RWPE1 (cell line): ENCODE data around the gene RGL2.
A peak's percentile ranks its signal among the peaks of the same experiment; 100 is the strongest.

Source experiments
- CTCF ChIA-PET: fragments of 350-600 bp; sonication (Branson Sonifier 250); formaldehyde crosslinking; extraction: SDS; loops from one replicate; lab custom pipeline; 2021; lab: Yijun Ruan, JAX
- POLR2A ChIA-PET: fragments of 400-600 bp; formaldehyde crosslinking; extraction: SDS; loops from one replicate; lab custom pipeline; 2020; ENCODE audit warnings: antibody characterized with exemption; ENCODE audit not compliant: low non-redundant PET; lab: Yijun Ruan, JAX
- DNase-seq: peaks from one replicate; pipeline ENCODE4 v3.0.0; 2012; ENCODE audit warnings: low spot score
- H3K27ac ChIP-seq: fragments of 450-650 bp; 2 replicates; pipeline ENCODE4 v1.5.1; 2017
- TF ChIP-seq, protein P1 (sequence below): fragments of 450-650 bp; conservative IDR thresholded peaks from 2 replicates; pipeline ENCODE4 v1.5.1; 2017; ENCODE audit warnings: low read depth, mild to moderate bottlenecking

The RGL2 gene

DNA sequence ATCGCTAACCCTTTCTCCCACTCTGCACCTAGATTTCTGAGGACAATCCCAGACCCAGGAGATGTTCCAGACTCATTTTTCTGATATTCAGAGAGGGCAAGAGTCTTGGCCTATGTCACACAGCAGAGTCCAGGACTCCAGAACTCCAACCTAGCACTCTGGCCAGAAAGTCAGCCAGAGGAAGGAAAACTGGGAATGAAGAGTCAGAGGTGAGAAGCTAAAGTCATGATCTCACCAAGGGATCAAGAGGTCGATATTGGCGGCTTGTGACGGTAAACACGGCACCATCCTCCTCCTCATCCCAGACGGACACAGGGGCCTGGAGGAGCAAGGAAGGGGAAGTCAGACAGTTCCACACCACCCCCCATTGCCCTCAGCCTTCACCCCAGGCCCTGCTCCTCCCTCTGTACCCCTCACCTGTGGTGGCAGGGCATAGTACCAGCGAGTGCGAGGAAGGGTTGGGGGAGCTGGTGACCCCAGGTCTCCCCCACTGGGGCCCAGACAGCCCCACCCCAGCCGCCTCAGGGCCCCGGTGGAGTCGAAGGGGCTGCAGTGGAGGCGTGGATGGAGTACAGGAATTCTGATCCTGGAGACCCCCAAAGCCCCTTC is 1.8 kb downstream of the RGL2 start:
- H3K27ac ChIP-seq, result peak overlapping the region; percentile 98
- TF ChIP-seq, protein P1, sequence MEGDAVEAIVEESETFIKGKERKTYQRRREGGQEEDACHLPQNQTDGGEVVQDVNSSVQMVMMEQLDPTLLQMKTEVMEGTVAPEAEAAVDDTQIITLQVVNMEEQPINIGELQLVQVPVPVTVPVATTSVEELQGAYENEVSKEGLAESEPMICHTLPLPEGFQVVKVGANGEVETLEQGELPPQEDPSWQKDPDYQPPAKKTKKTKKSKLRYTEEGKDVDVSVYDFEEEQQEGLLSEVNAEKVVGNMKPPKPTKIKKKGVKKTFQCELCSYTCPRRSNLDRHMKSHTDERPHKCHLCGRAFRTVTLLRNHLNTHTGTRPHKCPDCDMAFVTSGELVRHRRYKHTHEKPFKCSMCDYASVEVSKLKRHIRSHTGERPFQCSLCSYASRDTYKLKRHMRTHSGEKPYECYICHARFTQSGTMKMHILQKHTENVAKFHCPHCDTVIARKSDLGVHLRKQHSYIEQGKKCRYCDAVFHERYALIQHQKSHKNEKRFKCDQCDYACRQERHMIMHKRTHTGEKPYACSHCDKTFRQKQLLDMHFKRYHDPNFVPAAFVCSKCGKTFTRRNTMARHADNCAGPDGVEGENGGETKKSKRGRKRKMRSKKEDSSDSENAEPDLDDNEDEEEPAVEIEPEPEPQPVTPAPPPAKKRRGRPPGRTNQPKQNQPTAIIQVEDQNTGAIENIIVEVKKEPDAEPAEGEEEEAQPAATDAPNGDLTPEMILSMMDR, result no peak
- no peak for DNase-seq
- ChIA-PET POLR2A (interaction anchor here (1.1 to 3.6 kb wide), 2 partner anchors 8 to 20 kb away, joined by 4 to 14 read pairs; partner anchors contain the start of genes B3GALT4 and WDR46), CTCF (no interaction called here)

DNA sequence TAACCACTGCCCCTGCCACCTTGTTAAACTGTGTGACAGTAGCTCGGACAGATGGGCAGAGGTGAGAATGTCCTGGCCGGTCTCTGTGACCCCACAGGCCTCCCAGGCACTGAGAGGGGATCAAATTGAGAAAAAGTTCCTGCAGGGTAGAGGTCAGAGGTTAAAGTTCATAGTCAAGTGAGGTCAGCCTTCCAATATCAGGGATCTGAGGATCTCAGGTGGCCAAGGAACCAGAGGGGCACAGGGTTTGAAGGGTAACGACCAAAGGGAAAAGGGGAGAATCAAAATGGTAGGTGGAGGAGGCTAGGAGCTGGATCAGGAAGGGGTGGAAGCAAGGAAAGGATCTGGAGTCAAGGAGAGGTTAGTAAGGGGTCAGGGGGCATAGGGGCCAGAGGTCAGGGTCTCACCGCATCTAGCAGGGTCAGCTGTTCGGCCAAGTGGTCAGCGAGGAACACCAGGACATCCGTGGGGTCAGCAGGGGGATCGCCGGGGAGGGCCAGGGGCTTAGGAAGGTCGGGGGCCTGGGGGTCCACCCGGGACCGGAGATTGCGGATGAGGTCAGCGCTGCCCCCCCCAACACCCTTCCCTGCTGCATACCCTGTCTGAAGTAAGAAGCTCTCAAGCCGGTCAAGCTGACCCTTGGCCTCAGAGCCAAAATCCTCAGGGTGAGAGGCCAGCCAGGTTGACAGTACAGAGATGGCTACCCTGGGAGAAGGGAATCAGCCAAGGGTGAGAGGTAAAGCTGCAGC is 2.9 kb downstream of the RGL2 start:
- ChIA-PET POLR2A (no interaction called here), CTCF (no interaction called here)
- DNase-seq, result no peak
- H3K27ac ChIP-seq, result peak overlapping the region; percentile 98
- TF ChIP-seq, protein P1, result no peak

DNA sequence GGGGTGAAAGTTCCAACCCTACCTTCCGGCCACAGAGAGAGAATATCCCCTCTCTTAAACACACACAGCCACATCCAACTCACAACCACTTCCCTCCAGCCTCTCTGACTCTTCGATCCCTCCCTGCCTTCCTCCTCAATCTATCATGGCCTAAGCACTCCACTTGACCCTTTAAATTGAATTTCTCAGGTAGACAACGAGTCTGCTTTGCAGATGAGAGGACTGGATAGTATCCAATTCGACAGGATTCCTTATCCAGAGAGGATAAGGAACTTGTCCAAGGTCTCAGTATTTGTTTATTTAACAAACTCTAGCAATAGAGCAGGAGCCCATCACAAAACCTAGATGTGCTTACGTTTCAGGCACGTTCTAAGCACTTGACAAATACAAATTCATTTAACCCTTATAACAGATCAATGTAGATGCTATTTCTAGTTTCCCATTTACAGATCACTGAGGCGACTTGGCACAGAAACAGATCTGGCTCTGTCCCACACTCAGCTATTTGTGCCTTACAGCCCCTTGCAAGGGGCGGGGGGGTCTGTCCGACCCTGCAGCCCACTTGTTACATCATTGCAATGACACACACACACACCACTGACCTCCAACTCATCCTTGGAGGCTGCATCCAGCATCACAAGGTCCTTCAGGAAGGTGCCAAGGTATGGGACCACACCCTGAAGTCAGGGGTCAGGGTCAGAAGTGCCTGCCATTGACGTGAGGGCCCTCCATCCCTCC is 4.5 kb downstream of the RGL2 start:
- no peak for DNase-seq
- CTCF ChIA-PET, result no interaction called here
- H3K27ac ChIP-seq, result peak overlapping the region; percentile 39
- TF ChIP-seq, protein P1, result no peak
- POLR2A ChIA-PET, result no interaction called here

DNA sequence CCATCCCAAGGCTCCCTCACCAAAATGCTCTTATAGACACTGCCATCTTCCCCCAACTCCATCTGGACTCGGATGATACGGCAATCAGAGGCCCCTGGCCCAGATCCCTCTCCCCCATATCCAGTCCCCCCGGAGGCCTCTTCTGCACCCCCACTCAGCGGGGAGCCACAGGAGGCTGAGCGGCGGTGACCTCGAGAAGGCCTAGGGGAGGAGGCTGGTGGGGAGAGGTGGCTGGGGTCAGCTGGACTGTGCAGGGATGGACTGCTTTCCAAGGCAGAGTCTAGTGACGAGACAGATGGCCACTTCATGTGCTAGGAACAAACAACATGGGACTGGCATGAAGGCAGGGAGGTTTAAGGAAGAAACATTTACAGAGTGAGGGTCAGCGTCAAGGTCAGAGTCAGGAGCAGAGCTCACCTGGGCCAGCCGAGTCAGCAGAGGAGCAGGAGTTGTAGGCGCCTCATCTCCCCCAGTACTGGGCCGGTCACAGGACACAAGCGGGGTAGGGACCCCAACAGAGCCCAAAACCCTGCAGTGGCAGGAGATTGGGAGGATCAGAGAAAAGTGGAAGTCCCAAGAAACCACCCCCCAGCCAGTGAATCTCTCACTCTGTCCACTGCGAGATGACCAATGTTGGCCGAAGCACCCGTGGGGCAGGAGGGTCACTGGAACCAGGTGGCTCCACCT is 5.6 kb downstream of the RGL2 start:
- TF ChIP-seq, protein P1, result no peak
- H3K27ac ChIP-seq, result peak overlapping the region; percentile 39
- DNase-seq, result no peak
- ChIA-PET CTCF (interaction anchor here (0.6 to 1.7 kb wide), 2 partner anchors 15 to 167 kb away, joined by 3 read pairs; no protein-coding TSS in a partner anchor), POLR2A (interaction anchor here (0.6 kb wide), 1 partner anchor 8 kb away, joined by 5 read pairs; no protein-coding TSS in a partner anchor)

DNA sequence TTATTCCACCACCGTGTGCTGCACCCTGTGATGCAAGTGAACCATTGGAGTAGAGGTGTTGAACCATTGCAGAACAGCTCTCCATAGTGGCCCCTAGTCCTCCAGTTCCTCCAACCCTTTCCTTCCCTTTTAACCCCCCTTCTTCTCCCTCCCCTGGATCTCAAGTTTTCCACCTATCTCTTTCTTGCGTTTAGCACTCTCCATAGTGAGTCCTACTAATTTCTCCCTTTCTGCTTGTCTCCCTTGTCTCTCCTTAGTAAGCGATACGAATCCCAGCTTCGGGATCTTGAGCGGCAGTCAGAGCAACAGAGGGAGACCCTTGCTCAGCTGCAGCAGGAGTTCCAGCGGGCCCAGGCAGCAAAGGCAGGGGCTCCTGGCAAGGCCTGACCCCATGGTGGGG is 8.3 kb downstream of the RGL2 start:
- TF ChIP-seq, protein P1, result no peak
- ChIA-PET POLR2A (interaction anchor here (2.5 kb wide), 1 partner anchor 18 kb away, joined by 10 read pairs; the partner anchor contains the start of genes RPS18 and VPS52), CTCF (no interaction called here)
- H3K27ac ChIP-seq, result peak overlapping the region; percentile 76
- no peak for DNase-seq
